ENCODE results near the gene FAM107B. TPM values are rescaled to one million over a fixed set of nuclear protein-coding genes. Genes with fewer than 3 reads are reported as not detected.

Gene FAM107B
- total RNA-seq, 1 experiment from 2014 or later: 24.5 TPM

- H2BK12ac ChIP-seq (ENCODE audit: insufficient read length, low read depth, low read length): no peak overlapping the region
- no peak overlapping the region for H3T11ph ChIP-seq (ENCODE audit: low read length)
- H3K27me3 ChIP-seq (ENCODE audit: insufficient read depth, low read length): no peaks in the 10 kb centered on the region
- no peak overlapping the region for H3K4ac ChIP-seq (ENCODE audit: low read depth, low read length)
- H3K79me2 ChIP-seq (ENCODE audit: insufficient read depth, low read length): peaks cover 4% of the 10 kb centered on the region; the same call in 1 of the 2 replicates
- H4K5ac ChIP-seq (ENCODE audit: insufficient read length, low read depth, low read length): no peak overlapping the region
- Mint-ChIP-seq H3K27me3 (ENCODE audit: low read depth) (no peaks in the 10 kb centered on the region), H3K4me3 (no peak overlapping the region), H3K9me3 (no peaks in the 10 kb centered on the region), H3K4me1 (peaks cover 11 to 12% of the 10 kb centered on the region in 2 experiments; a peak in 3 of 4 replicates), H3K27ac (no peak overlapping the region), H3K36me3 (ENCODE audit: insufficient read depth in 1 of 3, low read depth in 3 of 3) (0 out of 7 replicates have a peak, but pooled peaks cover 0 to 2% (median 0%) of the 10 kb centered on the region in 3 experiments)
- no peak overlapping the region for H3K18ac ChIP-seq (ENCODE audit: insufficient read length, low read depth, low read length)
- no peaks in the 10 kb centered on the region for H4K20me1 ChIP-seq (ENCODE audit: control insufficient read depth, insufficient read depth, insufficient read length)
- no peaks in the 10 kb centered on the region for H3K79me1 ChIP-seq (ENCODE audit: insufficient read depth, low read depth, low read length, poor library complexity, severe bottlenecking)
- H4K8ac ChIP-seq (replicated peaks; ENCODE audit: insufficient read length, low read depth, low read length): no peak overlapping the region
- TF ChIP-seq CTCF (conservative IDR thresholded peaks at IDR 0.05): no peak
- no peak overlapping the region for H2BK15ac ChIP-seq (ENCODE audit: low read depth, low read length)
- no peak overlapping the region for H4K91ac ChIP-seq (ENCODE audit: insufficient read length, low read depth, low read length)
- H2AFZ ChIP-seq (ENCODE audit: low read length): no peak overlapping the region
- H3K9me3 ChIP-seq (ENCODE audit: control insufficient read depth, low read depth, low read length): no peaks in the 10 kb centered on the region
- H2AK5ac ChIP-seq (ENCODE audit: insufficient read length, low read length): no peak overlapping the region
- H2BK5ac ChIP-seq (ENCODE audit: insufficient read length, low read length): no peak overlapping the region
- no peak overlapping the region for H2BK120ac ChIP-seq (ENCODE audit: low read depth, low read length, poor library complexity, severe bottlenecking)
- H3K27ac ChIP-seq (ENCODE audit: insufficient read length, low read depth, low read length): no peak overlapping the region
- no peak overlapping the region for H3K14ac ChIP-seq (ENCODE audit: insufficient read depth, low read length)
- no peaks in the 10 kb centered on the region for H3K23me2 ChIP-seq (ENCODE audit: insufficient read length, low read depth, low read length, poor library complexity, severe bottlenecking)
- H3K4me2 ChIP-seq (ENCODE audit: insufficient read depth, insufficient read length, low read length): no peak overlapping the region
- no peaks in the 10 kb centered on the region for H3K4me1 ChIP-seq (ENCODE audit: insufficient read depth, low read length)
- H3K9ac ChIP-seq (ENCODE audit: extremely low read depth, insufficient read length, low read length): no peak overlapping the region
- no peak for DNase-seq
- no peak overlapping the region for H3K56ac ChIP-seq (ENCODE audit: insufficient read length, low read depth, low read length)
- H3K23ac ChIP-seq (ENCODE audit: insufficient read length, low read depth, low read length): no peak overlapping the region
- WGBS (ENCODE audit: extremely low coverage, insufficient read length, low lambda C conversion rate): no CpG with 5 or more reads among the region's 7 CpGs
- H2BK20ac ChIP-seq (ENCODE audit: low read depth, low read length, poor library complexity, severe bottlenecking): no peak overlapping the region
Observed at GRCh38 chr10:14535457-14536130, 239.1 kb downstream of the FAM107B start.

Data from H9 (cell line).